ENCODE data around the gene TMPO.
"Not testable (repeated sequence)": the region's sequence is repeated elsewhere in the genome, so short reads cannot be mapped to it uniquely, and the experiment has no call there.

The TMPO gene

GRCh38 chr12:98579347-98579746 is 64.0 kb downstream of the TMPO start:
- DNase-seq, result no peak

- no peak for DNase-seq
Measured at GRCh38 chr12:98579835-98580234, 64.4 kb downstream of the TMPO start.

DNA sequence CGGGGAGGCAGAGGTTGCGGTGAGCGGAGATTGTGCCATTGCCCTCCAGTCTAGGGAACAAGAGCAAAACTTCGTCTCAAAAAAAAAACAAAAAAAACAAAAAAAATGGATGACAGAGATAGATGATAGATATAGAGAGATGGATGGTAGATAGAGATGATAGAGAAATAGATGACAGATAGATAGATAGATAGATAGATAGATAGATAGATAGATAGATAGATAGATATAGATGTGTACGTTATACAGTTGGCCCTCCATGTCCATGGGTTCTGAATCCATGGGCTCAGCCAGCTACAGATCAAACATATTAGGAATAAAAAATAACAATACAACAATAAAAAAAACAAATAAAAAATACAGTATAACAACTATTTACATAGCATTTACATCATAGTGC is 65.3 kb downstream of the TMPO start:
- DNase-seq, result no peak

- no peak for DNase-seq
Measured at GRCh38 chr12:98581101-98581500, 65.7 kb downstream of the TMPO start.

GRCh38 chr12:98582093-98582492 is 66.7 kb downstream of the TMPO start:
- no peak for DNase-seq

DNA sequence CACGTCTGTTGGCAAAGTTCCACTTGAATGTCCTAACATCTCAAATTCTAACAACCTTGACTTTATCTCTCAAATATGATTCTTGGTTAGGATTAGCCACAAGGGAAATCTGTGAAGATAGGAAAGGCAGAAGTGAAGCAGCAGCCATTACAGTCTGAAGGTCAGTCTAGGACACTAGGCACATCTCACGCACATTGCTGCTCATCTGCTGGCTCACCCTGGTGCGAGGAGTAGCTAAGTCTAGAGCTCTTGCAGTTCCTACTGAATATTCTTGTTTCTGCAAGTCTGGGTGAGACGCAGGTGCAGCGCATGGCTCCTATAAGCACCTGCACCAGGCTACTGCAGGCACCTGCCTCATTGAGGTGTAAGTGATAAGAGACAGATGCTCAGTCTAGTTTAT is 71.7 kb downstream of the TMPO start:
- DNase-seq, result no peak

- DNase-seq, result no peak
Measured at GRCh38 chr12:98591209-98591608, 75.8 kb downstream of the TMPO start.

DNA sequence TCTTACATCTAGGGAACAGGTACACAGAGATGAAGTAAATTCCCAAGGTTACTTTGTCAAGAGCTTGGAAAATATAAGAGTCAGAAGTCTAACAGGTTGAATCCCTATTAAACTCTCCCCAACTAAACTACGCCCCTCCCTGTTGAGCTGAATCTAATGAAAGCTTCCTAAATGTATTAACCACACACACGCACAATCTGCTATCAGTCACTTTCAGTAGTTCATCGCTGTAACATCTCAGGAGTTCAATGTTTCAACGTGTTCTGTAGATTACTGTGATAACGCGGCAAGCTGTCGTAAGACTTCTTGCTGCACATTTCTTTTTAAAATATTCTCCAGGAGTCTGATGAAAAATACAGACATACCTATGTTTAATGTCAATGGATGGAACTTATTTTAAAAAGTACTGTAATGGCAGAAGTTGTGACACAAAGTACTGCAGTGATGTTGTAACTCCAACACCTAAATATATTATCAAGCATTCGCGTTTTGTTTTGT is 77.5 kb downstream of the TMPO start:
- DNase-seq, result no peak

GRCh38 chr12:98593351-98594049 is 78.1 kb downstream of the TMPO start, which contains the start of gene SLC25A3:
Gene SLC25A3 (plus strand): TSS chr12:98593686. CDS start chr12:98593979, 293 bp downstream.
- peak; percentile 93 for DNase-seq

- DNase-seq, result no peak
Measured at GRCh38 chr12:98594050-98594835, 78.9 kb downstream of the TMPO start.

- DNase-seq, result no peak
Measured at GRCh38 chr12:98595243-98595988, 80.0 kb downstream of the TMPO start.

DNA sequence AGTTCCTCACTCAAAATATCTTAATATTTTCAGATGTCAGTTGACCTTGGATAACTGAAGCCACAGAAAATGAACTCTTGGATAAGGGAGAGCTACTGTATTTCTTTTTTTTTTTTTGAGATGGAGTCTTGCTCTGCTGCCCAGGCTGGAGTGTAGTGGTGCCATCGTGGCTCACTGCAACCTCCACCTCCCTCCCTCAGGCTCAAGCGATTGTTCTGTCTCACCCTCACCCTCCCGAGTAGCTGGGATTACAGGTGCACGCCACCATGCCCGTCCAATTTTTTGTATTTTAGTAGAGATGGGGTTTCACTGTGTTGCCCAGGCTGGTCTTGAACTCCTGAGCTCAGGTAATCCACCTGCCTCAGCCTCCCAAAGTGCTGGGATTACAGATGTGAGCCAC is 81.9 kb downstream of the TMPO start:
- DNase-seq, result not testable (repeated sequence)

All from stimulated activated CD4-positive, alpha-beta T cell treated with anti-CD3 and anti-CD28 coated beads, Interleukin-12 subunit alpha, Interleukin-12 subunit beta, amount 100 ng/mL, for 4 hours (primary cell).